Measurements from ENCODE around the gene DIPK1C. TPM values are rescaled to one million over a fixed set of nuclear protein-coding genes. Genes with fewer than 3 reads are reported as not detected.

Gene DIPK1C
- total RNA-seq, 2 donors from 2014 or later, result not detected

GRCh38 chr18:74488354-74488753 lies 31.2 kb upstream of the DIPK1C start:
- TF ChIP-seq CTCF (IDR thresholded peaks at IDR 0.05) (no peak), POLR2A (IDR thresholded peaks at IDR 0.05) (no peak)
- Histone ChIP-seq H3K4me3 (no peak overlapping the region), H3K9me3 (no peaks in the 10 kb centered on the region), H3K27me3 (no peaks in the 10 kb centered on the region), H3K4me1 (no peaks in the 10 kb centered on the region), H3K27ac (no peak overlapping the region), H3K36me3 (replicated peaks in 1 of 2; ENCODE audit: insufficient read depth in 1 of 2, low read depth in 2 of 2) (no peaks in the 10 kb centered on the region)
- intact Hi-C loops (cut with DNase I), result no loop called here
- 96 to 97% methylated on average over 8 of the region's 8 CpGs for WGBS, 2 donors
- no peak for ATAC-seq
- no peak for DNase-seq

DNA sequence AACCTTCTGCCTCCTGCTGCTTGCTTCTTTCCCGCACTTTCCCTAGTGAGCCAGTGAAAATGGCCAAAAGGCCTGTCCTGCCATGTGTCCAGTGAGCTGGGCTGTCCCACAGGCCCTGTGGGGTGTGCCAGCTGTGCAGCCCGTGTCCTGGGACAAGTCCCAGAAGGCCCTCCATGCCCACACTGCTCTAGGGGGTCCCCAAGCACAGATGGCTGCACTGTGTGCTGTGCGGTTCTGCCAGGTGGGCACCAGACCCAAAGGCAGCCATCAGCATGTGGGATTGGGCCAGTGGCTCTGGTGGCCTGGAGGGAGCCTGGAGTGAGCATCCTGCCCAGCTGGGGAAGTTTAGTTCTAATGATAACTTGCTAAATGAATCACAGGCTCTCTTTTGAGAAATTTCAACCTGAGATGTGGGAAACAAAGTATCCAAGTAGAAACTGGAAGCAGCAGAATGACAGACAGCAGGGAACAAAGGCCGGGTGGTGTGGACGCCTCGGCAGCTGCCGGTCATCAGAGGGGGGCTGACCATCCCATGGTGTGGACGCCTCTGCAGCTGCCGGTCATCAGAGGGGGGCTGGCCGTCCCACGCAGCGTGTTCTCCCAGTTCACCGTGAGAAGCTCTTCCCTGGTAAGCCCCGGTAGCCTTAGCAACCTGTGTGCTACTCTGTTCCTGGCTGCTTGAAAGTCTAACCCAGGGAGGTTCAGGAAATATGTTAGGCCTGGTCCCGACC lies 29.2 kb upstream of the DIPK1C start:
- no peak overlapping the region for H3K27ac ChIP-seq
- no peaks in the 10 kb centered on the region for H3K36me3 ChIP-seq (replicated peaks in 1 of 2; ENCODE audit: insufficient read depth in 1 of 2, low read depth in 2 of 2)
- 85 to 88% methylated on average over 9 to 15 of the region's 15 CpGs for WGBS, 2 donors
- intact Hi-C loops (cut with DNase I), result no loop called here
- no peaks in the 10 kb centered on the region for H3K27me3 ChIP-seq
- no peak for TF ChIP-seq CTCF (IDR thresholded peaks at IDR 0.05)
- TF ChIP-seq POLR2A (IDR thresholded peaks at IDR 0.05), result no peak
- DNase-seq, result no peak
- H3K4me1 ChIP-seq, result no peaks in the 10 kb centered on the region
- H3K9me3 ChIP-seq, result no peaks in the 10 kb centered on the region
- no peak for ATAC-seq
- H3K4me3 ChIP-seq, result no peak overlapping the region

DNA sequence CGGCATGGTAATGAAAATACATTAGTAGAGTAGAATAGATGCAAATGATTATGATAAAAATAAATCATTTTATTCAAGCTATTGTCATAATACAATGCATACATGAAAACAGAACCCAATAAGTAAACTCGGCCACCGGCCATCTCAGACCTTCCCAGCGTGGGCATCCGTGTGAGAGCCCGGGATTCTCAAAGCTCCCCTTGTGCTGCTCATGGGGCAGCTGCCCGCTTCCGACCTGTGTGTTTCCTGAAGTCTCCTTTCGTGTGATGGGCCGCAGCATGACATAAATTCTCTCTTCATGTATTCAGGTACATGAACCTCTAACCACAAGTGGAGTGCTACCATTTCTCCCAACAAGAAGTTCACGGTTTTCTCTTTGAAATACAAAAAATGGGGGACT lies 25.6 kb upstream of the DIPK1C start:
- no peak overlapping the region for H3K4me3 ChIP-seq
- intact Hi-C loops (cut with DNase I), result loop anchor here (5.0 kb wide), 1 partner anchor 120 kb away; no protein-coding TSS in a partner anchor
- H3K9me3 ChIP-seq, result no peaks in the 10 kb centered on the region
- no peaks in the 10 kb centered on the region for H3K36me3 ChIP-seq (replicated peaks in 1 of 2; ENCODE audit: insufficient read depth in 1 of 2, low read depth in 2 of 2)
- H3K27ac ChIP-seq, result no peak overlapping the region
- no peak for TF ChIP-seq POLR2A (IDR thresholded peaks at IDR 0.05)
- no peak for TF ChIP-seq CTCF (IDR thresholded peaks at IDR 0.05)
- DNase-seq (no peak), ATAC-seq (no peak)
- no peaks in the 10 kb centered on the region for H3K27me3 ChIP-seq
- H3K4me1 ChIP-seq, result peaks cover 14% of the 10 kb centered on the region
- 90 to 91% methylated on average over 11 of the region's 11 CpGs for WGBS, 2 donors

- 57 to 58% methylated on average over 7 of the region's 7 CpGs for WGBS, 2 donors
- H3K27ac ChIP-seq, result peak overlapping the region in 2 of 4 donors; percentile 55 to 67
- no peaks in the 10 kb centered on the region for H3K36me3 ChIP-seq (replicated peaks in 1 of 2; ENCODE audit: insufficient read depth in 1 of 2, low read depth in 2 of 2)
- H3K27me3 ChIP-seq, result no peaks in the 10 kb centered on the region
- TF ChIP-seq POLR2A (IDR thresholded peaks at IDR 0.05), result no peak
- no peak for TF ChIP-seq CTCF (IDR thresholded peaks at IDR 0.05)
- peaks cover 14% of the 10 kb centered on the region for H3K4me1 ChIP-seq
- no peaks in the 10 kb centered on the region for H3K9me3 ChIP-seq
- ATAC-seq (peak; percentile 26), DNase-seq (peak in 1 of 4 donors; percentile 27)
- H3K4me3 ChIP-seq, result no peak overlapping the region
- intact Hi-C loops (cut with DNase I), result loop anchor here (5.0 kb wide), 1 partner anchor 118 kb away; no protein-coding TSS in a partner anchor
Measured at GRCh38 chr18:74480149-74480651, 23.1 kb upstream of the DIPK1C start.
